Measurements from ENCODE around the gene CARD14. TPM values are rescaled to one million over a fixed set of nuclear protein-coding genes. Genes with fewer than 3 reads are reported as not detected.

The CARD14 gene
- 2.3 and 4.4 TPM in 2 replicates for total RNA-seq (2014; rRNA removed)
- percentile 23 among the genes with signal in this experiment for Bru-seq, nascent RNA
- percentile 28 among the genes with signal in this experiment for BruChase-seq, experiment 1, labeled RNA remaining after a 6-hour chase
- BruChase-seq, experiment 2, labeled RNA remaining after a 2-hour chase, result percentile 22 among the genes with signal in this experiment
- long read RNA-seq, partial matches to known transcripts, result 0 of 23 reads
- long read RNA-seq, other reads (novel, unspliced or antisense), result 23 of 23 reads

DNA sequence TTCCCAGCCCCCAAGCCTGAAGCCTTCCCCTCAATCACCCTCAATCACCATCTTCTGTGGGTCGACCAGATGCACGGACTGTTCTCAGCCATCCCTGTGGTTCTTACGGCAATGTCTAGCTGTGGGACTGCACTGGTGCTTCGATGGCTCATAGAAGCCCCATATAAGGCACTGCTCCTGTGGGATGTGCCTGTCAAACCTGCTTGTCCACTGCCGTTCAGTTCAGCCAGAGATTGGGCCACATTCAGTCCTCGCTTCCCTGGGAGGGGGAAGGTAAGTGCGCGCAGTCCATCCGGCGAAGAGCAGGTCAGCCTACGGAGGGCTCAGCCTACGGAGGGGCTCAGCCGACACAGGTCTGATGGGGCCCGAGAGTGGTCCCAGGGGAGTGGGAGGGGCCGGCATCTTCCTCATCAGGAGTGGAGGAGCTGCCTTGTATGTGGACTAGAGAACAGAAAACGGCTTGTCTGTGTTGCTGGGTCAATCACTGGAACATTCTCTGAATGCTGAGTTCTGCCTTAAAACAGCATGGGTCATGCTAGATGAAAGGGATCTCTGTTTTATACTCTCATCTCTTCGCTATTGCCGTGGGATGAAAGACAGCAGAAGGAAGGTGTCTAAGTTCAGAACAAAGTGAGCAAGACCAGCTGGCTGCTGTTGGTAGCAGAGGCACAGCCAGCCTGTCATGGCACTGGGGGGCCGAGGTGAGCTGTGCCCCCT is at the start of gene CARD14:
Gene CARD14 (plus strand): TSS at position 247 of the 717 bp plus-strand sequence. CDS start 11,409 bp downstream, outside the sequence.
- BruUV-seq (replicated peaks), result no TSS peak
- Histone ChIP-seq H3K9me2 (replicated peaks; ENCODE audit: low read length) (no peaks in the 10 kb centered on the region), H4K20me1 (ENCODE audit: low read length) (no peaks in the 10 kb centered on the region), H3K27ac (ENCODE audit: low read length) (no peak within 1 kb of the TSS), H3K9me3 (ENCODE audit: low read length) (no peaks in the 10 kb centered on the region), H3K27me3 (ENCODE audit: low read length) (no peaks in the 10 kb centered on the region), H3K36me3 (ENCODE audit: low read depth, low read length) (no peaks in the 10 kb centered on the region), H2AFZ (ENCODE audit: low read length) (peak within 1 kb of the TSS; percentile 80), H3K4me2 (ENCODE audit: low read length) (peak within 1 kb of the TSS; percentile 77), H3K9ac (ENCODE audit: low read length) (no peak within 1 kb of the TSS), H3K4me1 (ENCODE audit: insufficient read depth, low read length) (peaks cover 10% of the 10 kb centered on the region), H3K4me3 (ENCODE audit: low read length) (peak within 1 kb of the TSS; percentile 57), H3F3A (ENCODE audit: low read length, unreplicated experiment) (no peaks in the 10 kb centered on the region), H3K79me2 (ENCODE audit: low read length) (no peaks in the 10 kb centered on the region)
- ChIA-PET POLR2A (ENCODE audit: unreplicated experiment) (no interaction called here), CTCF (no interaction called here)
- ATAC-seq, result peak; percentile 91
- DNase-seq, result peak; percentile 91
- TF ChIP-seq EZH2phosphoT487 (IDR thresholded peaks at IDR 0.05; ENCODE audit: borderline replicate concordance, low read length) (no peak), EZH2 (IDR thresholded peaks at IDR 0.05; ENCODE audit: low read length, unreplicated experiment) (no peak)
- TF ChIP-seq, protein P1, sequence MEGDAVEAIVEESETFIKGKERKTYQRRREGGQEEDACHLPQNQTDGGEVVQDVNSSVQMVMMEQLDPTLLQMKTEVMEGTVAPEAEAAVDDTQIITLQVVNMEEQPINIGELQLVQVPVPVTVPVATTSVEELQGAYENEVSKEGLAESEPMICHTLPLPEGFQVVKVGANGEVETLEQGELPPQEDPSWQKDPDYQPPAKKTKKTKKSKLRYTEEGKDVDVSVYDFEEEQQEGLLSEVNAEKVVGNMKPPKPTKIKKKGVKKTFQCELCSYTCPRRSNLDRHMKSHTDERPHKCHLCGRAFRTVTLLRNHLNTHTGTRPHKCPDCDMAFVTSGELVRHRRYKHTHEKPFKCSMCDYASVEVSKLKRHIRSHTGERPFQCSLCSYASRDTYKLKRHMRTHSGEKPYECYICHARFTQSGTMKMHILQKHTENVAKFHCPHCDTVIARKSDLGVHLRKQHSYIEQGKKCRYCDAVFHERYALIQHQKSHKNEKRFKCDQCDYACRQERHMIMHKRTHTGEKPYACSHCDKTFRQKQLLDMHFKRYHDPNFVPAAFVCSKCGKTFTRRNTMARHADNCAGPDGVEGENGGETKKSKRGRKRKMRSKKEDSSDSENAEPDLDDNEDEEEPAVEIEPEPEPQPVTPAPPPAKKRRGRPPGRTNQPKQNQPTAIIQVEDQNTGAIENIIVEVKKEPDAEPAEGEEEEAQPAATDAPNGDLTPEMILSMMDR (conservative IDR thresholded peaks at IDR 0.05; ENCODE audit: low read depth, low read length), result no peak
- intact Hi-C loops (cut with micrococcal nuclease), result no loop called here

DNA sequence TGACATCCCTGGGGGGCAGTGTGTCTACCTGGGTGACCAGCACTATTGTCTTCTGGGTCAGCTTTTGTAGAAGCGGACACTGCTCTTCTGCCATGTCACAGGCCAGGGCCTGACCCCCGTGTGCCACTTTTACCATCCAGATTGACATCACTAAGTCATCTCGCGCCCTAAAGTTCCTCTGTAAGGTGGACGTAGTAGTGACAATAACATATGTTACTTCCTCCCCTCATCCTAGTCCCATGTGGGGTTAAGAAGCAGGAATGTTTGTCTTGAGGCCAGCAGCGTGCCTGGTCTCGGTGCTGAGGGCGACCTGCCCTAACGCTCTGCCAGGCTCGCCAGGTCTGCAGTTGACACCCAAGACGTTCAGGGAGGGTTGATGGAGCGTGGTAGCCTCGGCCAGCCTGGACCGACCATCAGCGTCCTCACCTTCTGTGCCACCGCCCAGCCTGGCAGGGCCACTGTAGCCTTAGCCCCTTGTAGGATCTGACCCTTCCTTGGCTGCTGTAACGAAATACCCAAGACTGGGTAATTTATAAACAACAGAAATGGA is 47.7 kb upstream of the CARD14 start:
- no peak overlapping the region for H3K4me2 ChIP-seq (ENCODE audit: low read length)
- H2AFZ ChIP-seq (ENCODE audit: low read length), result no peak overlapping the region
- DNase-seq (no peak), ATAC-seq (no peak)
- H3K4me3 ChIP-seq (ENCODE audit: low read length), result no peak overlapping the region
- BruUV-seq (replicated peaks), result no TSS peak
- TF ChIP-seq, protein P1 (conservative IDR thresholded peaks at IDR 0.05; ENCODE audit: low read depth, low read length), result no peak
- TF ChIP-seq EZH2 (IDR thresholded peaks at IDR 0.05; ENCODE audit: low read length, unreplicated experiment) (no peak), EZH2phosphoT487 (IDR thresholded peaks at IDR 0.05; ENCODE audit: borderline replicate concordance, low read length) (no peak)
- H3F3A ChIP-seq (ENCODE audit: low read length, unreplicated experiment), result no peaks in the 10 kb centered on the region
- no peak overlapping the region for H3K27ac ChIP-seq (ENCODE audit: low read length)
- no peaks in the 10 kb centered on the region for H3K79me2 ChIP-seq (ENCODE audit: low read length)
- H3K9me2 ChIP-seq (replicated peaks; ENCODE audit: low read length), result no peaks in the 10 kb centered on the region
- no peaks in the 10 kb centered on the region for H3K27me3 ChIP-seq (ENCODE audit: low read length)
- H4K20me1 ChIP-seq (ENCODE audit: low read length), result no peaks in the 10 kb centered on the region
- H3K36me3 ChIP-seq (ENCODE audit: low read depth, low read length), result no peaks in the 10 kb centered on the region
- intact Hi-C loops (cut with micrococcal nuclease), result no loop called here
- ChIA-PET CTCF (no interaction called here), POLR2A (ENCODE audit: unreplicated experiment) (no interaction called here)
- H3K9ac ChIP-seq (ENCODE audit: low read length), result no peak overlapping the region
- no peaks in the 10 kb centered on the region for H3K9me3 ChIP-seq (ENCODE audit: low read length)
- peaks cover 6% of the 10 kb centered on the region; the same call in 1 of the 2 replicates for H3K4me1 ChIP-seq (ENCODE audit: insufficient read depth, low read length)

Data from PC-3 (cell line).